Amniotic stem cell (primary cell): Measurements from ENCODE around the gene TK2.
"Not testable (repeated sequence)": the region's sequence is repeated elsewhere in the genome, so short reads cannot be mapped to it uniquely, and the experiment has no call there.

Source experiments
- DNase-seq: peaks from one replicate; lab custom pipeline; 2025; lab: John Stamatoyannopoulos, UW

TK2 gene

DNA sequence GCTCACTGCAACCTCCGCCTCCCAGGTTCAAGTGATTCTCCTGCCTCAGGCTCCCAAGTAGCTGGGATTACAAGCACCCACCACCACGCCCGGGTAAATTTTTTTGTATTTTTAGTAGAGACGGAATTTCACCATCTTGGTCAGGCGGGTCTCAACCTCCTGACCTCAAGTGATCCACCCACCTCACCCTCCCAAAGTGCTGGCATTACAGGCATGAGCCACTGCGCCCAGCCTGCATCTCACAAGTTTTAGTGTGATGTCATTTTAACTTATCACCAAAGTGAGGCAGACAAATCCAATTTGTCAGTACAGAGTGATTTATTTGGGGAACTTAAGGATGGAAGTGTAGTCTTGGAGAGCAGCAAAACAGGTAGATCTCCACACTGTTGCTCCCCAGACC, 83.3 kb downstream of the TK2 start:
- DNase-seq, result not testable (repeated sequence)

DNA sequence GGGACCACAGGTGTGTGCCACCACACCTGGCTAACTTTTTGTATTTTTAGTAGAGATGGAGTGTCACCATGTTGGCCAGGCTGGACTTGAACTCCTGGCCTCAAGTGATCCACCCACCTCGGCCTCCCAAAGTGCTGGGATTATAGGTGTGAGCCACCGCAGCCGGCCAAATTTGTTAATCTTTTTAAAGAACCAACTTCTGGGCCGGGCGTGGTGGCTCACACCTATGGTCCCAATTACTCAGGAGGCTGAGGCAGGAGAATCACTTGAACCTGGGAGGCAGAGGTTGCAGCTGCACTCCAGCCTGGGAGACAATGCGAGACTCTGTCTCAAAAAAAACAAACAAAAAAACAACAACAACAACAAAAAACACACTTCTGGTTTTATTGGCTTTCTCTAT, 84.0 kb downstream of the TK2 start:
- not testable (repeated sequence) for DNase-seq

- DNase-seq, result no peak
Observed at GRCh38 chr16:66462912-66463311, 87.0 kb downstream of the TK2 start.

- DNase-seq, result no peak
Observed at GRCh38 chr16:66460703-66461102, 89.2 kb downstream of the TK2 start.

DNA sequence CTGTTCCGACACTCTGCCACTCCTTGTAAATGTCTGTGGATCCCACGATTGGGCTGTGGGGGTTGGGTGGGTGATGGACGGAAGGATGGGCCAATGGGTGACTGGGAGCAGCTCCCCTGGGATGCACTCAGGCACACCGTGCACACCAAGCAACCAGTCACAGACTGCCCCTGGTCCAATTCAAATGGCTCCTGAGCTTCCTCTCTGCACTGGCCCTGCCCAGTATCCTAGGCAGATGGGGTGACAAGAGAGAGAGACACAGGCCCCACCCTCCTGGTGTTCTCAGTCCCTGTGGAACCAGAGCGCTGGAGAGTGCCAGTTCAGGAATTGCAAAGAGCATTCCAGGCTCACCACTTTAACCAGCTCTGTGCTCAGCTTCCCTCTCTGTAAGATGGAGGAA, 90.0 kb downstream of the TK2 start:
- DNase-seq, result no peak

GRCh38 chr16:66458853-66459252, 91.1 kb downstream of the TK2 start:
- DNase-seq, result no peak

DNA sequence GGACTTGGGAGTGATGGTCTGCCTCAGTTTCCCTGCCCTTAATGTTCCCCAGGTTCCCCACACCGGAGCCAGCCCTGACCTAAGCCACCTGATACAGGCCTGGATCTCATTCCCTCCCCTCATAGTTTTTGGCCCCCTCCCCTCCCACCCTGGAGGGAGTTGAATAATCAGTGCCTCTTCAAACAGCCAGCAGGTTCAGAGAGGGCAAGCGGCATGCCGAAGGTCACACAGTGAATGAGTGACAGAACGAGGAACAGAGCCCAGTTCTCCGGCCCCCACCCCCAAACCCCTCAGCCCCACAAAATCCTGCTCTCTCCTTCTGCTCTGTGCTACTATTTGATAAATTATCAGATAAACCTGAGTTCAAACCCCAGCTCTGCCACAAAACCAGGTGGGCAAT, 91.6 kb downstream of the TK2 start:
- DNase-seq, result no peak
